Left lung (tissue), 10 donors: ENCODE measurements around the gene TMEM131. TPM values are rescaled to one million over a fixed set of nuclear protein-coding genes. Genes with fewer than 3 reads are reported as not detected.
A peak's percentile ranks its signal among the peaks of the same experiment; 100 is the strongest.

Source experiments
- ATAC-seq: fragments of 200-7000 bp; cut with Tn5 transposase; one replicate; pipeline ENCODE4 v1.9.1; 2020; ENCODE audit warnings: moderate library complexity
- DNase-seq, 4 donors: peaks; one replicate each; pipeline ENCODE4 v3.0.0-alpha.2; 2013 to 2020
- H3K27ac ChIP-seq, 2 donors: fragments of 200-600 bp; sonication (generic) in 1 of 2; one replicate each; pipeline versions ENCODE4 v1.5.0 to v1.8.0; 2020 to 2021
- H3K27me3 ChIP-seq, 2 donors: fragments of 200-600 bp; sonication (generic) in 1 of 2; one replicate each; pipeline versions ENCODE4 v1.5.0 to v1.8.0; 2020 to 2021
- H3K36me3 ChIP-seq, 2 donors: fragments of 200-600 bp; sonication (generic) in 1 of 2; one replicate each; pipeline versions ENCODE4 v1.5.0 to v1.8.0; 2020 to 2021
- H3K4me1 ChIP-seq, 2 donors: fragments of 200-600 bp; one replicate each; pipeline ENCODE4 v1.8.0; 2021
- H3K4me3 ChIP-seq, 2 donors: fragments of 200-600 bp; sonication (generic) in 1 of 2; one replicate each; pipeline versions ENCODE4 v1.5.0 to v1.8.0; 2020 to 2021; ENCODE audit warnings: mild to moderate bottlenecking in 1 of 2
- H3K9me3 ChIP-seq, 2 donors: fragments of 200-600 bp; sonication (generic) in 1 of 2; one replicate each; pipeline versions ENCODE4 v1.5.0 to v1.8.0; 2020 to 2021
- CTCF ChIP-seq, 2 donors: fragments of 200-600 bp; sonication (generic) in 1 of 2; IDR thresholded peaks; one replicate each; pipeline versions ENCODE4 v1.5.0 to v1.8.0; 2021; ENCODE audit warnings: antibody characterized with exemption in 2 of 2
- intact Hi-C, 2 donors: fragments of 100-400 bp; cut with DNase I; formaldehyde crosslinking; loops; one replicate each; pipeline versions ENCODE4 v1.11.2 to v1.14.2; 2022
- polyA plus RNA-seq, 6 donors: library from polyadenylated mRNA; unstranded; fragments of 120-200 nt; gene quantifications; one replicate each; pipeline ENCODE4 v1.2.1, GENCODE V29; 2013; ENCODE audit not compliant: insufficient read length in 6 of 6
- total RNA-seq, 2 donors: library from RNA; stranded (reverse); fragmentation: NEBNext Ultra II Directional; extraction: Animal tissue kit (Norgen Biotek cat#: 25700); gene quantifications; one replicate each; pipeline ENCODE4 v1.2.1, GENCODE V29; 2021
- donor health status: DM: no; HTN: yes; CAD: no.
- donor health status: DM: no; HTN: no; CAD: no.

Gene TMEM131
- total and polyA plus RNA-seq, 8 donors = 43.9 to 52.0 (median 47.8) TPM

GRCh38 chr2:97995026-97995733 is 568 bp downstream of the TMEM131 start:
- Histone ChIP-seq H3K4me1 (peaks cover 15 to 50% of the 10 kb centered on the region in 2 donors), H3K36me3 (no peaks in the 10 kb centered on the region), H3K9me3 (no peaks in the 10 kb centered on the region), H3K27me3 (no peaks in the 10 kb centered on the region), H3K27ac (peak overlapping the region; percentile 97 to 98), H3K4me3 (peak overlapping the region; percentile 70 to 80)
- no peak for TF ChIP-seq CTCF (IDR thresholded peaks at IDR 0.05)
- DNase-seq = peak; percentile 36 to 92 (median 50)
- peak; percentile 41 for ATAC-seq
- intact Hi-C loops = no loop called here

- Histone ChIP-seq H3K36me3 (no peaks in the 10 kb centered on the region), H3K27me3 (no peaks in the 10 kb centered on the region), H3K27ac (peak overlapping the region; percentile 97 to 98), H3K9me3 (no peaks in the 10 kb centered on the region), H3K4me3 (peak overlapping the region; percentile 70 to 80), H3K4me1 (peaks cover 15 to 55% of the 10 kb centered on the region in 2 donors)
- no peak for TF ChIP-seq CTCF (IDR thresholded peaks at IDR 0.05)
- intact Hi-C loops = no loop called here
- ATAC-seq = no peak
- no peak for DNase-seq
Measured at GRCh38 chr2:97994476-97994875, 1.3 kb downstream of the TMEM131 start.

- no peak for TF ChIP-seq CTCF (IDR thresholded peaks at IDR 0.05)
- Histone ChIP-seq H3K36me3 (no peaks in the 10 kb centered on the region), H3K9me3 (no peaks in the 10 kb centered on the region), H3K27ac (no peak overlapping the region), H3K4me3 (peak overlapping the region; percentile 70 to 80), H3K27me3 (no peaks in the 10 kb centered on the region), H3K4me1 (peaks cover 15 to 59% of the 10 kb centered on the region in 2 donors)
- ATAC-seq (no peak), DNase-seq (no peak)
- intact Hi-C loops = no loop called here
Measured at GRCh38 chr2:97993926-97994325, 1.8 kb downstream of the TMEM131 start.

GRCh38 chr2:97992836-97993825 is 2.6 kb downstream of the TMEM131 start:
- intact Hi-C loops = no loop called here

More at GRCh38 chr2:97992836-97993825, 2.6 kb downstream of the TMEM131 start:
- no peak for DNase-seq
- Histone ChIP-seq H3K4me1 (peaks cover 15 to 59% of the 10 kb centered on the region in 2 donors), H3K9me3 (peaks cover 0 to 1% of the 10 kb centered on the region in 2 donors), H3K27ac (no peak overlapping the region), H3K36me3 (no peaks in the 10 kb centered on the region), H3K27me3 (no peaks in the 10 kb centered on the region), H3K4me3 (peak overlapping the region; percentile 70 to 80)
- no peak for TF ChIP-seq CTCF (IDR thresholded peaks at IDR 0.05)
- ATAC-seq = no peak
